Esophagus muscularis mucosa (tissue), 3 donors: Measurements from ENCODE around the gene TRIM25.

Source experiments
- CTCF ChIP-seq, 3 experiments: fragments of 200-600 bp in 2 of 3; fragments of 450-650 bp in 1 of 3; sonication (generic) in 2 of 3; IDR thresholded peaks; one replicate each; pipeline ENCODE4 v1.5.1; 2017 to 2019; ENCODE audit warnings: antibody characterized with exemption in 3 of 3, mild to moderate bottlenecking in 2 of 3, moderate library complexity in 1 of 3
- EP300 ChIP-seq: sonication (generic); formaldehyde crosslinking; IDR thresholded peaks from one replicate; pipeline ENCODE4 v1.6.1; 2017; ENCODE audit warnings: antibody characterized with exemption

- TF ChIP-seq CTCF (IDR thresholded peaks at IDR 0.05) (no peak), EP300 (no peak)
Observed at GRCh38 chr17:56913000-56913311, 893 bp downstream of the TRIM25 start.
